Chondrocyte (in vitro differentiated cells): Measurements from ENCODE around the gene DISC1. TPM values are rescaled to one million over a fixed set of nuclear protein-coding genes. Genes with fewer than 3 reads are reported as not detected.

ENCODE experiments used
- DNase-seq: peaks from one replicate; pipeline ENCODE4 v3.0.0; 2021; ENCODE audit warnings: mixed read lengths, low spot score
- H3K27ac Mint-ChIP-seq: one replicate; pipeline ENCODE4 v1.8.0; 2021; ENCODE audit warnings: mild to moderate bottlenecking, moderate library complexity, mixed read lengths; ENCODE audit not compliant: unreplicated experiment
- H3K27me3 Mint-ChIP-seq: 2 replicates; pipeline ENCODE4 v1.8.0; 2021; ENCODE audit warnings: low read depth, mixed read lengths
- H3K36me3 Mint-ChIP-seq: 2 replicates; pipeline ENCODE4 v1.8.0; 2021; ENCODE audit warnings: low read depth, mixed read lengths
- H3K4me1 Mint-ChIP-seq: 2 replicates; pipeline ENCODE4 v1.8.0; 2021; ENCODE audit warnings: low read depth, mild to moderate bottlenecking, mixed read lengths
- H3K4me3 Mint-ChIP-seq: one replicate; pipeline ENCODE4 v1.8.0; 2021; ENCODE audit warnings: mild to moderate bottlenecking, moderate library complexity, mixed read lengths; ENCODE audit not compliant: unreplicated experiment
- H3K9me3 Mint-ChIP-seq: 2 replicates; pipeline ENCODE4 v1.8.0; 2021; ENCODE audit warnings: low read depth, mixed read lengths
- total RNA-seq: library from RNA; stranded (reverse); gene quantifications from 3 replicates; pipeline ENCODE4 v1.2.1, GENCODE V29; 2021
- TF ChIP-seq, protein P1 (sequence below): fragments of 200-600 bp; sonication (generic); IDR thresholded peaks from 2 replicates; pipeline ENCODE4 v1.5.0; 2021; ENCODE audit warnings: antibody characterized with exemption, mild to moderate bottlenecking, moderate library complexity

The DISC1 gene
- total RNA-seq, 1 donor from 2014 or later: 5.0 TPM

DNA sequence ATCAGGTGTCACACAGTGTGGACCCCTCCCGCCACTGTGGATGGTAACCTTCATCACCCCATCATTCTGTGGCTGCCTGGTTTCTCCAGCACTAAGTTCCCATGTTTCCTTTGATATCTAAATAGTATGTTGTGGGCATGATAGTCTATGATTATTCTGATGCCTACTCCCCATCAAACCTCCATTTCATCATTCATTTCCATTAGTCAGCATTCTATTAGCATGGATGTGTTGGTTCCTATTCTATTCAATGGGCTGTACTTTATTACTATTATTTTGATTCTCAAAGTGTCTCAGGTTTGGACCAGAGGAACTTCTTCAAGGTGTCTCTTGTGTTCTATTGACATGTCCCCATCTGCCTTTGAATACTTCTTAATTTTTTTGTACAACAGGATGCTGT is 112.0 kb downstream of the DISC1 start:
- peaks cover 3% of the 10 kb centered on the region for H3K36me3 Mint-ChIP-seq
- H3K27ac Mint-ChIP-seq: no peak overlapping the region
- H3K9me3 Mint-ChIP-seq: peaks cover 3% of the 10 kb centered on the region
- TF ChIP-seq, protein P1, sequence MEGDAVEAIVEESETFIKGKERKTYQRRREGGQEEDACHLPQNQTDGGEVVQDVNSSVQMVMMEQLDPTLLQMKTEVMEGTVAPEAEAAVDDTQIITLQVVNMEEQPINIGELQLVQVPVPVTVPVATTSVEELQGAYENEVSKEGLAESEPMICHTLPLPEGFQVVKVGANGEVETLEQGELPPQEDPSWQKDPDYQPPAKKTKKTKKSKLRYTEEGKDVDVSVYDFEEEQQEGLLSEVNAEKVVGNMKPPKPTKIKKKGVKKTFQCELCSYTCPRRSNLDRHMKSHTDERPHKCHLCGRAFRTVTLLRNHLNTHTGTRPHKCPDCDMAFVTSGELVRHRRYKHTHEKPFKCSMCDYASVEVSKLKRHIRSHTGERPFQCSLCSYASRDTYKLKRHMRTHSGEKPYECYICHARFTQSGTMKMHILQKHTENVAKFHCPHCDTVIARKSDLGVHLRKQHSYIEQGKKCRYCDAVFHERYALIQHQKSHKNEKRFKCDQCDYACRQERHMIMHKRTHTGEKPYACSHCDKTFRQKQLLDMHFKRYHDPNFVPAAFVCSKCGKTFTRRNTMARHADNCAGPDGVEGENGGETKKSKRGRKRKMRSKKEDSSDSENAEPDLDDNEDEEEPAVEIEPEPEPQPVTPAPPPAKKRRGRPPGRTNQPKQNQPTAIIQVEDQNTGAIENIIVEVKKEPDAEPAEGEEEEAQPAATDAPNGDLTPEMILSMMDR: no peak
- H3K4me1 Mint-ChIP-seq: no peaks in the 10 kb centered on the region
- DNase-seq: no peak
- no peaks in the 10 kb centered on the region for H3K27me3 Mint-ChIP-seq
- H3K4me3 Mint-ChIP-seq: no peak overlapping the region

DNA sequence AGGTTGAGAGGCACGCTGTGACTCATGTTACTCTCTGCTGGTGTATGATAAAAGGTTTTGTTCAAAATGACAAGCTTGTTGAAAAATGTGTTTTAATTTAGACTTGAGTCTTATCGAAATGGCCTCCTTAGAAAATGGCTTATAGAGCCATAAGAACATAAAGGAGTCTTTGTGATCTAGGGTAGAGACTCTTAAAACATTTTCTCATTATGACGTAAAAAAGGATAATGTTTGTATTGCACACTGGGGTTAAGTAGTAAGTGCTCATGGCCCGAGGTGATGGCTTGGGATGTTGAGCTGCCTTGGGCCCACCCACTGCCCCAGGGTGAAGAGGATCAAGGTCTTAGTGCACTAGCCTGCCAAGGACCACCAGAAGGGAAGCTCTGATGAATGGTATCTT is 117.4 kb downstream of the DISC1 start:
- H3K9me3 Mint-ChIP-seq: peaks cover 13% of the 10 kb centered on the region
- H3K4me1 Mint-ChIP-seq: peaks cover 2% of the 10 kb centered on the region
- peaks cover 9% of the 10 kb centered on the region for H3K36me3 Mint-ChIP-seq
- no peak overlapping the region for H3K4me3 Mint-ChIP-seq
- TF ChIP-seq, protein P1: no peak
- DNase-seq: no peak
- H3K27ac Mint-ChIP-seq: no peak overlapping the region
- H3K27me3 Mint-ChIP-seq: no peaks in the 10 kb centered on the region

DNA sequence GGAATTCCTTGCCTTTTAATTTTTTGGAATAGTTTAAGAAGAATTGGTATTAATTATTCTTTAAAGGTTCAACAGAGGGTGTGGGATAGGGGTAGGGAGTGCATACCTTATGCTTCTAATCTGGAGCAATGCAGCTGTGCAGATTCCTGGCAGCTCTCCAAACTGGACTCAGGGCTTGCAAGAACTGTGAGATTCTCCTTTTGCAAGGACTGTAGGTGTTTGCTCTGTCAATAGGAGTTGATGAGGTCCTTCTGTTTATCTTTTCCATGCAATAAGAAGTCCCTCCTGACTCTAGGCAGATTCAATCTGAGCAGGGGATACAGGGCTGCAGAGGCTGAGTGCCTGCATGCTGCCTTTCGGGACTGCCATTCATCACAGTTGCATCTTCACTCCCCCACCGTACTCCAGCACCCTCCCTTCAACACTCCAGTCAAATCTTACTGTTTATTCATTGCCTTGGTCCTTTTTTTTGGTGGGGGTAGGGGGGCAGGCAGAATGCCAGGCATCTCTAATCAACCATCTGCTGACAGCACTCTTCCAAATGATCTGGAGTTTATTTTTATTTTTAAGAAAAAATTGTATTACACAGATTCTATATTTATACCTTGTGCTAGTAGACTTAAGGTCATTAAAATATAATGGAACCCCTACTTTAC is 122.3 kb downstream of the DISC1 start:
- H3K27ac Mint-ChIP-seq: no peak overlapping the region
- H3K36me3 Mint-ChIP-seq: peaks cover 24% of the 10 kb centered on the region
- no peaks in the 10 kb centered on the region for H3K27me3 Mint-ChIP-seq
- no peak for DNase-seq
- TF ChIP-seq, protein P1: no peak
- H3K4me1 Mint-ChIP-seq: peaks cover 3% of the 10 kb centered on the region
- peaks cover 21% of the 10 kb centered on the region for H3K9me3 Mint-ChIP-seq
- no peak overlapping the region for H3K4me3 Mint-ChIP-seq

DNA sequence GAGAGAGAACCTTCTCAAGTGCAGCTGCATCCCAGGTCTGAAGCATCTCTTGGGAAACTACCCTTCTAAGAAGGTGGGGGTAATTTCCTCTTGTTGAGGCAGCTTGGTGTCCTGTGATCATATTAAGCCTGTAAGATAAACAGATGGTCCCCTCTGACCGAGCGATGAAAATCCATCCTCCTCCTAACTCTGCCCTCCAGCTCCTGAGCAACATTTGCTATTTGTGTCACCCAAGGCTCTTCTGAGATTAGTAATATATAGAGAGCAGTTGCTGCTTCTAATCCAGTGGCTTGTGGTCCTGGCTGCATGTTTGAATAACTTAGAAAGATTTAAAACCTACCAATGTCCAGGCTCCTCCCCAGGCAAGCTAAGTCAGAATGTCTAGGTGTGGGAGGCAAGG is 123.7 kb downstream of the DISC1 start:
- Mint-ChIP-seq H3K27ac (no peak overlapping the region), H3K4me3 (no peak overlapping the region), H3K4me1 (peaks cover 3% of the 10 kb centered on the region), H3K9me3 (peaks cover 25% of the 10 kb centered on the region), H3K36me3 (peaks cover 30% of the 10 kb centered on the region), H3K27me3 (no peaks in the 10 kb centered on the region)
- DNase-seq: no peak
- TF ChIP-seq, protein P1: no peak

DNA sequence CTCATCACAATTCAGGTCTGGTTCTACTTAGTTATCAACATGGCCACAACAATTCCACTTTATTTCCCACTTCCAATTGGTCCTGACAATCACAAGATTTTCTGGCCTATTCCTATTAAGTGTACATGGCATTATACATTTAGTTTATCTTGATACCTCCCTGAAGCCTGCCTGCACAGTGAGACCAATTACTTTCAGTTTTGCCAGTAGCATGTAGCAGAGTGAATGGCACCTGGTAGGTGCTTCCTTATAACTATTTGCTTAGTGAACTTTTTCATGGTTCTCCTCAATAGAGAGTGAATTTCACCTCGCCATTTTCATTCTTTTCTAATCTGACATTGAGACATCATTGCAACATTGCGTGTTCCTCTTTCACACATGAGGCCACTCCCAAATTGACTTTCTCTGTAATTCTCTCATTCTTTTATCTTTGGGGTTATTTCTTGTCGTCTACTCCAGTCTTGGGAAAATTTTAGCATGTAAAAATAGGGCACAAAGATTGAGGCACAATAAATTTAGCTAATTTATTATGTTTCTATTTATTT is 124.3 kb downstream of the DISC1 start:
- H3K27ac Mint-ChIP-seq: no peak overlapping the region
- peaks cover 3% of the 10 kb centered on the region for H3K4me1 Mint-ChIP-seq
- no peaks in the 10 kb centered on the region for H3K27me3 Mint-ChIP-seq
- no peak for DNase-seq
- TF ChIP-seq, protein P1: no peak
- H3K36me3 Mint-ChIP-seq: peaks cover 26% of the 10 kb centered on the region
- H3K9me3 Mint-ChIP-seq: peaks cover 25% of the 10 kb centered on the region
- H3K4me3 Mint-ChIP-seq: no peak overlapping the region
